Left ventricle myocardium superior (tissue), 1 donor: ENCODE data around the gene TTC7B. TPM values are rescaled to one million over a fixed set of nuclear protein-coding genes. Genes with fewer than 3 reads are reported as not detected.

ENCODE experiments used
- ATAC-seq: fragments of 200-7000 bp; cut with Tn5 transposase; one replicate; pipeline ENCODE4 v1.9.1; 2020; ENCODE audit warnings: mild to moderate bottlenecking, moderate library complexity
- DNase-seq: peaks from one replicate; pipeline ENCODE4 v3.0.0-alpha.2; 2020
- intact Hi-C: fragments of 100-400 bp; cut with micrococcal nuclease; formaldehyde crosslinking; loops from one replicate; pipeline ENCODE4 v1.11.0; 2022
- total RNA-seq: library from RNA; stranded (reverse); fragmentation: NEBNext Ultra II Directional; extraction: Animal tissue kit (Norgen Biotek cat#: 25700); gene quantifications from one replicate; pipeline ENCODE4 v1.2.1, GENCODE V29; 2021
- donor health status: DM: no; HTN: yes; CAD: no; lungs with severe emphysema.

TTC7B gene
- total RNA-seq, 1 donor from 2014 or later, result 72.2 TPM

- no peak for ATAC-seq
- no peak for DNase-seq
- intact Hi-C loops, result no loop called here
These were observed 6.5 kb downstream of the TTC7B start for GRCh38 chr14:90809530-90810312.

GRCh38 chr14:90808759-90809529, 7.3 kb downstream of the TTC7B start:
- intact Hi-C loops, result no loop called here
- DNase-seq (no peak), ATAC-seq (no peak)

- intact Hi-C loops, result no loop called here
- ATAC-seq (peak; percentile 29), DNase-seq (peak; percentile 29)
These were observed 9.2 kb downstream of the TTC7B start for GRCh38 chr14:90807060-90807459.

GRCh38 chr14:90805662-90806540, 10.3 kb downstream of the TTC7B start:
- peak; percentile 66 for DNase-seq
- ATAC-seq, result peak; percentile 67
- intact Hi-C loops, result no loop called here

DNA sequence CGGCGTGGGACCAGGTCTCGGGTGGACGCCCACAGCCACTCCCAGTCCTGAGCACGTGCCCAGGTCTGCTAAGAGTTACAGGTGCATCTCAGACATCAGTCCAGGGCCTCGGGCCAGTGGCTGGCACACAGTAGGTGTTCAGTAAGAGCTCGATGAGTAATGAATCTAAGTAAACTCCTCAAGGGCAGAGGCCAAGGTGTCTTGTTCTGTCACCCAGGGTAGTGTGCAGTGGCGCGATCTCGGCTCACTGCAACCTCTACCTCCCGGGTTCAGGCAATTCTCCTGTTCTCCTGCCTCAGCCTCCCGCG, 11.2 kb downstream of the TTC7B start:
- no peak for DNase-seq
- no peak for ATAC-seq
- intact Hi-C loops, result no loop called here

GRCh38 chr14:90804292-90805083, 11.7 kb downstream of the TTC7B start:
- intact Hi-C loops, result no loop called here
- DNase-seq, result no peak
- no peak for ATAC-seq

DNA sequence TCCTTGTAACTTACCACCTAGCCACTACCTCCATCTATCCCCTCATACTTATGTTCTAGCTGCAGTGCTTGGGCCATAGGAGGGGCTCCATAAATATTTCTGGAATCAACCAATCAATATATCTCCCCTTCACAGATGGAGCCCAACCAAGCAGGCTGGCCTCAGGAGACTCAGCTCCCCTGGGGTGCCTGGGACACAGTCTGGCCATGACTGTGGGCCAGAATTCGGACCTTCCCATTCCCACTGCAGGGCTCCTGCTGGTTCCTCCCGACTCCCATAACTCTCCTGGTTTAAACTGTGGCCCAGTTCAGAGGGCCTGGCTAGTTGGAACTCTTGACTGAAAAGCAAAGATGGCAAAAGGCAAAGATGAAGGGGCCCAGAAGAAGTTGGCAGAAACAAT, 13.0 kb downstream of the TTC7B start:
- ATAC-seq (no peak), DNase-seq (no peak)
- intact Hi-C loops, result no loop called here

DNA sequence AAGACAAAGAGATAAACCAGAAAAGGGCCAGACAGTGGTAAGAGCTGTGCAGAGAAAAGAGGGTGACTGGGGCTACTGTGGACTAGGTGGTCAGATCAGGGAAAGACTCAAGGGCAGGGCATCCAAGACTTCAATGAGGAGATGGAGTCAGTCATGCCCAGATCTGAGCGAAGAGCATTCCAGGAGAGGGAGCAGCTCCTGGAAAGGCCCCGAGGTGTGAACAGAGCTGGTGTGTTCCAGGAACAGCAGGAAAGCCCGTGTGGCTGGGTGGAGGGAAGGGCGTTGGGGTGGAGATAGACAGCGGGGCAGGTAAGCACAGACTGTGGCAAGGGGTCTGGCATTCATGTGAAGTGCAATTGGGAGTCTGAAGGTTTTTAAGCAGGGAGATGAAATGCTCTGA, 16.8 kb downstream of the TTC7B start:
- ATAC-seq (no peak), DNase-seq (no peak)
- intact Hi-C loops, result no loop called here

DNA sequence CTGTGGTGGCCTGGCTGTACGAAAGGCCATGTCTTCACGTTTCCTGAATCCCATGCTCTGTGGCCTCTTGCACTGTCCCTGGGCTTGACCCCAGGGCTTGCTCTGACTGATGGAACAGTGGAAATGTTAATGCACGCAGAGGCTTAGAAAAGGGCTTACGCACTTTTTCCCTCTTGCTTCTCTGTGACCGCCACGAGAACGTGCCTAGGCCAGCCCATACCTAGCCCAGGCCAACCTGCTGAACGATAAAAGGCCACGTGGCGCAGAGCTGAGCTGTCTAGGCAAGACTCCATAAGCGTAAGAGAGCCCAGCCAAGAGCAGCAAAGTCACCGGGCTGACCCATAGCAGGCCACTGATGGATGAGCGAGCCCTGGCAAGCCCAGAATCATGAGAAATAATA, 18.3 kb downstream of the TTC7B start:
- no peak for DNase-seq
- intact Hi-C loops, result no loop called here
- ATAC-seq, result no peak

GRCh38 chr14:90797451-90797850, 18.8 kb downstream of the TTC7B start:
- no peak for DNase-seq
- intact Hi-C loops, result no loop called here
- no peak for ATAC-seq

- DNase-seq, result no peak
- peak; percentile 48 for ATAC-seq
These were observed 19.9 kb downstream of the TTC7B start for GRCh38 chr14:90796329-90796728.

DNA sequence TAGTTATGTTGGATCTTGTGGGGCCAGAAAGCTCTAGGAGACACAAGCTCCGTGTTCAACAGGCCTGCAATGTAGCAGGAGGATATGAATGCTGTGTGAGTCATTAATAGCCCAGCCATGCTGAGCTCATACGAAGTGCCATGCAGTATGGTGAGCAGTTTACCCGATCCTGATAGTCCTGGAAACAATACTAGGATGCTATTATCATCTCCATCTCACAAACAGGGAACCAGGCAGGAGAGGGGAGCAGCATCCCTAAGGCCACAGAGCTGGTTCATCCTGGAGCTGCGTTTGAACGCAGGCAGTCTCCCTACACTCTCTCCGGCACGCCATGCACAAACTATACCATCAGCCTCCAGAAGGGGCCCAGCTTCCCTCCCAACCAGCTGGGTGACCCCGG, 20.5 kb downstream of the TTC7B start:
- intact Hi-C loops, result no loop called here
- DNase-seq (no peak), ATAC-seq (no peak)

More at GRCh38 chr14:90796329-90796728, 19.9 kb downstream of the TTC7B start:
- intact Hi-C loops, result no loop called here

GRCh38 chr14:90791486-90791885, 24.7 kb downstream of the TTC7B start:
- intact Hi-C loops, result no loop called here
- DNase-seq, result no peak
- ATAC-seq, result peak; percentile 49

DNA sequence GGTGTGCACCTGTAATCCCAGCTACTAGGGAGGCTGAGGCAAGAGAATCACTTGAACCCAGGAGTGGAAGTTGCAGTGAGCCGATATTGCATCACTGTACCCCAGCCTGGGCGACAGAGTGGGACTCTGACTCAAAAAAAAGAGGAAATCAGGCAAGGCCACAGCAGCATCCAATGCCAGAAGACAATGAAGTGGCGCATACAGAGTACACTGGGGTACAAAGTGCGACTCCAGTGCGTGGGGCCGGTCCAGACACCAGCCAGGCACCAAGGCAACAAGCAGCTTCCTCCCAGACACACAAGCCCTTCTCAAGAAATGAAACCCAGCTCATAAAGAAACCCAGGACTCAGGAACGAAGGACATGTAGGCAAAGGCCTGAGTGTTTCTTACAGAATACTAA, 28.2 kb downstream of the TTC7B start:
- ATAC-seq (no peak), DNase-seq (no peak)
- intact Hi-C loops, result no loop called here

- ATAC-seq (no peak), DNase-seq (no peak)
- intact Hi-C loops, result no loop called here
These were observed 30.3 kb downstream of the TTC7B start for GRCh38 chr14:90785876-90786450.

- DNase-seq (no peak), ATAC-seq (no peak)
- intact Hi-C loops, result no loop called here
These were observed 30.8 kb downstream of the TTC7B start for GRCh38 chr14:90785471-90785870.

DNA sequence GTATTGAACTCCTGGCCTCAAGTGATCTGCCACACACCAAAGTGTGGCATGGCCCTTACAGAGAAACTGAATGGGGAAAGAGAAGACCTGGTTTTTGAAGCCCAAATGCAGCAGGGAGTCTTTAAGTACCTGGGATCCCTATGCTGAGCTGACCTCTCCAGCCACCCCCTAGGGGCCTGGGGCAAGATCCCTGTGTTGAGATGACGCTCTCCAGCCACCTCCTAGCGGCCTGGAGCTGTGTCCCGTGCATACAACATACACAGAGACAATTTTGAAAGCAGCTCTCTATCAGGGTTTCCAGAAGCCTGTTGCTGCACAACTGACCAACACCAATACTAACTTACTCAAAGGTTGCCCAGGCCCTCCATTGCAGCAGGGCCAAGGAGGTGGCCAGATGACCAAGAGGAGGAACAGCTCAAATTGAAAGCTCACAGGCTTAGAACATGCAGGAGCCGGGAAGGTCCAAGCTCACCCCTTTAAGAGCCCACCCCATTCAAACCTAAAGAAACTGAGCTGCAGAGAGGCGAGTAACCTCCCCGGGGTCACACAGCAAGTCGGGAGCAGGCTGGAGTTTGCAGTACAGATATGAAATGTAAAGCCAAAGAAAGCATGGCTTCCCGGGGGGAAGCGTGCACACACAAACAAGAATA, 31.5 kb downstream of the TTC7B start:
- no peak for ATAC-seq
- no peak for DNase-seq
- intact Hi-C loops, result no loop called here

GRCh38 chr14:90783344-90783743, 32.9 kb downstream of the TTC7B start:
- intact Hi-C loops, result no loop called here
- no peak for ATAC-seq
- no peak for DNase-seq
